Measurements from ENCODE around the gene AMY2B. TPM values are rescaled to one million over a fixed set of nuclear protein-coding genes. Genes with fewer than 3 reads are reported as not detected.
"Not testable (repeated sequence)": the region's sequence is repeated elsewhere in the genome, so short reads cannot be mapped to it uniquely, and the experiment has no call there.

The AMY2B gene
- total RNA-seq, result 10 to 100 TPM; 50.1 to 56.4 (median 52.5) TPM
- polyA plus RNA-seq, result 1 to 10 TPM in 2 of 3 donors, under 1 TPM in 1; under 0.01 to 9.8 (median 1.6) TPM

DNA sequence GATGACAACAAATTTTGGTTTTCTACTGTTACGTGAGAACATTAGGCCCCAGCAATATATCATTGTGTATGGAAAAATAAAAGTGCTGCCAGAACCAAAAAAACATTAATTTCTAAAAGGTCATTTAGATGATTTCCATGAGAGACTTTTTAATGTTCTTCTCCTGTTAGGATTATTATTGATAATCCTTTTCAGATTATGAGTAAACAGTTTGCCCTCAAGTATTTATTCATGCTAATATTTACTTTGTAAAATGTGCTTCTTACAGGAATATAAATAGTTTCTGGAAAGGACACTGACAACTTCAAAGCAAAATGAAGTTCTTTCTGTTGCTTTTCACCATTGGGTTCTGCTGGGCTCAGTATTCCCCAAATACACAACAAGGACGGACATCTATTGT lies at the start of gene AMY2B:
Gene AMY2B (plus strand): TSS at position 301 of the 400 bp plus-strand sequence. CDS start 14 bp downstream, at position 315.
- not testable (repeated sequence) for H3K36me3 ChIP-seq, H3K4me3 ChIP-seq
- WGBS, 2 donors, result 86 to 91% methylated on average over 2 of the region's 2 CpGs

DNA sequence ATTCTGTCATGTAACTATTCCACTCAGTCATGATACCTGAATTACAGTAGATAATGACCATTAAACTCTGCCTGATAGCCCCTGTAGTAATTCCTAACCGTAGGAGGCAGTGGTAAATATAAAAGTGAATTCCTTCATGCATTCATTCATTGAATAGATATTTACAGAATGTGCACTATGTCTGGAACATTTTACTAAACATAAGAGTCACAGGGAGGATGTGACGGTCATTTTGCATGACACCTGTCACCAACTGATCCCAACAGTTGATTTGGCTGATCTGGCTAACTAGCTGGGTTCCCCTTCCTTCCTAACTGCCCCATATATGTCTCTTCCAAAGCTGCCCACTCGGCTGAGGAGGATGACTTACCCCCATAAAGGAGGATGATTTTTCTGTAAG lies 48.0 kb upstream of the AMY2B start:
- no peak overlapping the region for H3K27ac ChIP-seq
- DNase-seq, result no peak
- no peaks in the 10 kb centered on the region for H3K27me3 ChIP-seq
- no peaks in the 10 kb centered on the region for H3K36me3 ChIP-seq
- no peak overlapping the region for H3K4me3 ChIP-seq
- TF ChIP-seq POLR2A (IDR thresholded peaks at IDR 0.05) (no peak), POLR2AphosphoS5 (IDR thresholded peaks at IDR 0.05) (no peak), EP300 (IDR thresholded peaks at IDR 0.05) (no peak)
- TF ChIP-seq, protein P1, sequence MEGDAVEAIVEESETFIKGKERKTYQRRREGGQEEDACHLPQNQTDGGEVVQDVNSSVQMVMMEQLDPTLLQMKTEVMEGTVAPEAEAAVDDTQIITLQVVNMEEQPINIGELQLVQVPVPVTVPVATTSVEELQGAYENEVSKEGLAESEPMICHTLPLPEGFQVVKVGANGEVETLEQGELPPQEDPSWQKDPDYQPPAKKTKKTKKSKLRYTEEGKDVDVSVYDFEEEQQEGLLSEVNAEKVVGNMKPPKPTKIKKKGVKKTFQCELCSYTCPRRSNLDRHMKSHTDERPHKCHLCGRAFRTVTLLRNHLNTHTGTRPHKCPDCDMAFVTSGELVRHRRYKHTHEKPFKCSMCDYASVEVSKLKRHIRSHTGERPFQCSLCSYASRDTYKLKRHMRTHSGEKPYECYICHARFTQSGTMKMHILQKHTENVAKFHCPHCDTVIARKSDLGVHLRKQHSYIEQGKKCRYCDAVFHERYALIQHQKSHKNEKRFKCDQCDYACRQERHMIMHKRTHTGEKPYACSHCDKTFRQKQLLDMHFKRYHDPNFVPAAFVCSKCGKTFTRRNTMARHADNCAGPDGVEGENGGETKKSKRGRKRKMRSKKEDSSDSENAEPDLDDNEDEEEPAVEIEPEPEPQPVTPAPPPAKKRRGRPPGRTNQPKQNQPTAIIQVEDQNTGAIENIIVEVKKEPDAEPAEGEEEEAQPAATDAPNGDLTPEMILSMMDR (IDR thresholded peaks at IDR 0.05), result no peak
- 91 to 95% methylated on average over 3 of the region's 3 CpGs for WGBS, 2 donors
- intact Hi-C loops (cut with DNase I), result no loop called here
- H3K9me3 ChIP-seq, result no peaks in the 10 kb centered on the region
- H3K4me1 ChIP-seq, result peaks cover 0 to 24% (median 19%) of the 10 kb centered on the region in 4 donors

More for the DNA sequence above, at the start of gene AMY2B:
- H3K27me3 ChIP-seq; intact Hi-C loops (cut with DNase I); H3K9me3 ChIP-seq; H3K4me1 ChIP-seq; H3K27ac ChIP-seq; DNase-seq: not testable (repeated sequence)

DNA sequence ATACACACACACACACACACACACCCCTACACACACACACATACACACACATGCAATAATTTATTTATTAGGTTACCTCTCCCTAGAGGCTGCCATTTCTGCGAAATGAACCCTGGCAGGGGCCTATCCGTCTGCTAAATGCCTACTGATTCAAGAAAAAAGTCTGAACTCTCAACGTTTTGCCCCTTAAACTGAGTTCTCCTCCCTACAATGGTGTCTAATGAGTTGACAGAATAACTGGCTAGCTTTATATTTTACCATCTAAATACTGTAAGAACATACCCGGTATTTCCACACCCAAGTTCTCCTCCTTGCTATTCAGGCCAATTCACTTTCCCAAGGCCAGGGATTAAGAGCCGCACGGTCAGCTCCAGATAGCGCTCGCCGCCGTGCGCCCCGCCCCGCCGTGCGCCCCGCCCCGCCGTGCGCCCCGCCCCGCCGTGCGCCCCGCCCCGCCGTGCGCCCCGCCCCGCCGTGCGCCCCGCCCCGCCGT lies 46.2 kb upstream of the AMY2B start:
- 3% methylated on average over 24 to 30 of the region's 34 CpGs for WGBS, 2 donors
- peak overlapping the region in 3 of 4 donors; percentile 20 to 63 (median 56) for H3K27ac ChIP-seq

DNA sequence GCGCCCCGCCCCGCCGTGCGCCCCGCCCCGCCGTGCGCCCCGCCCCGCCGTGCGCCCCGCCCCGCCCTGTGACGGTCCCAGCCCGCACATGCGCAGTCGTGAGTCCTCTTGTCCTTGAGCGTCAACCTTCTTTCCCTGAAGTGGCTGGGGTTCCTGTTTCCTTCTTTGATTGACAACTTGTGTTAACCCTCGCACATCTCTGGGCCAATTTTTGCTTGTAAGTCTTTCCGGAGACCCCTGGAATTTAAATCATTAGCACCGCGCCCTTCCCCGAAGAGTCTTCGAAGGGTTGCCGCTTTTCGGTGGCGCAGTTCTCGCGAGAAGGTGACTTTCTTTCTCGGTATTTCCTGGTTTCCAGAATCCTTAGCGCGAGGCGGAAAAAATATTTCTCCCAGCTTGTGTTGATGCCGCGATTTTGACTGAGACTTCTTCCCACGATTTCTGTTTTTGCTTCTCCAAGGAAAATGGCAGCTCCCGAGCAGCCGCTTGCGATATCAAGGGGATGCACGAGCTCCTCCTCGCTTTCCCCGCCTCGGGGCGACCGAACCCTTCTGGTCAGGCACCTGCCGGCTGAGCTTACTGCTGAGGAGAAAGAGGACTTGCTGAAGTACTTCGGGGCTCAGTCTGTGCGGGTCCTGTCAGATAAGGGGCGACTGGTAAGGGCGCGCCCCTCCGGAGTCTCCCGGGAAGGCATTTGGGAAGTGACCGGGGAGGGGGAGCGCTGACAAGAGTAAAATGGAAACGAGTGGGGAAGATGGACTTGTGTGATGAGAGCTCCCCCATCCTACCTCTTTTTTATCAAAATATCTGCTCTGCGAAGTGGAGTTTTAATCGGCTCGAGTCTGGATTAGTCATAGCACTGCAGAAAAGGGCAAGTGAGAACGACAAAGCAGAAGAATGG lies 45.5 kb upstream of the AMY2B start, which contains the start of gene RNPC3:
Gene RNPC3 (plus strand): TSS at position 93 of the 901 bp plus-strand sequence. CDS start 372 bp downstream, at position 465.
- Histone ChIP-seq H3K4me1 (peaks cover 0 to 39% (median 28%) of the 10 kb centered on the region in 4 donors), H3K4me3 (peak within 1 kb of the TSS; percentile 81 to 93 (median 89)), H3K9me3 (no peaks in the 10 kb centered on the region), H3K36me3 (peaks cover 0 to 17% (median 0%) of the 10 kb centered on the region in 4 donors), H3K27ac (peak within 1 kb of the TSS; percentile 91 to 97 (median 95)), H3K27me3 (no peaks in the 10 kb centered on the region)
- intact Hi-C loops (cut with DNase I), result no loop called here
- WGBS, 2 donors, result 1% methylated on average over 62 of the region's 62 CpGs
- TF ChIP-seq POLR2AphosphoS5 (IDR thresholded peaks at IDR 0.05), result peak; percentile 55 to 70 (median 66)
- TF ChIP-seq EP300 (IDR thresholded peaks at IDR 0.05), result peak in 1 of 4 donors; percentile 8
- TF ChIP-seq, protein P1 (IDR thresholded peaks at IDR 0.05), result no peak
- TF ChIP-seq POLR2A (IDR thresholded peaks at IDR 0.05), result peak in 1 of 2 donors; percentile 13
- peak; percentile 94 for DNase-seq

More for the DNA sequence above, 46.2 kb upstream of the AMY2B start:
- peak overlapping the region; percentile 7 to 42 (median 24) for H3K4me3 ChIP-seq
- TF ChIP-seq POLR2AphosphoS5 (IDR thresholded peaks at IDR 0.05), result no peak
- no peak for TF ChIP-seq POLR2A (IDR thresholded peaks at IDR 0.05)
- no peak for TF ChIP-seq EP300 (IDR thresholded peaks at IDR 0.05)
- TF ChIP-seq, protein P1 (IDR thresholded peaks at IDR 0.05), result no peak
- DNase-seq, result no peak
- no peaks in the 10 kb centered on the region for H3K27me3 ChIP-seq
- H3K36me3 ChIP-seq, result peaks cover 0 to 15% (median 0%) of the 10 kb centered on the region in 4 donors
- intact Hi-C loops (cut with DNase I), result no loop called here
- no peaks in the 10 kb centered on the region for H3K9me3 ChIP-seq
- peaks cover 0 to 39% (median 28%) of the 10 kb centered on the region in 4 donors for H3K4me1 ChIP-seq

- DNase-seq, result no peak
- Histone ChIP-seq H3K27ac (no peak overlapping the region), H3K4me3 (peak overlapping the region in 2 of 4 donors; percentile 81 to 93), H3K36me3 (peaks cover 0 to 17% (median 0%) of the 10 kb centered on the region in 4 donors), H3K27me3 (no peaks in the 10 kb centered on the region), H3K9me3 (no peaks in the 10 kb centered on the region), H3K4me1 (peaks cover 0 to 39% (median 30%) of the 10 kb centered on the region in 4 donors)
- intact Hi-C loops (cut with DNase I), result no loop called here
- TF ChIP-seq, protein P1 (IDR thresholded peaks at IDR 0.05), result no peak
- TF ChIP-seq POLR2A (IDR thresholded peaks at IDR 0.05) (no peak), EP300 (IDR thresholded peaks at IDR 0.05) (no peak), POLR2AphosphoS5 (IDR thresholded peaks at IDR 0.05) (no peak)
- 29 to 54% methylated on average over 2 of the region's 2 CpGs for WGBS, 2 donors
Observed at GRCh38 chr1:103527331-103527730, 44.1 kb upstream of the AMY2B start.
